ELR (cell line): ENCODE measurements around the gene TMA16.

Experiments used
- DNase-seq: peaks from one replicate; pipeline ENCODE4 v3.0.0-alpha.2; 2015; ENCODE audit warnings: low read depth

Gene TMA16

GRCh38 chr4:163563592-163563991 lies 69.1 kb downstream of the TMA16 start:
- no peak for DNase-seq

GRCh38 chr4:163564221-163564720 lies 69.8 kb downstream of the TMA16 start:
- no peak for DNase-seq

GRCh38 chr4:163565226-163566135 lies 71.0 kb downstream of the TMA16 start:
- DNase-seq: no peak

- DNase-seq: no peak
Measured at GRCh38 chr4:163566257-163566796, 71.8 kb downstream of the TMA16 start.

DNA sequence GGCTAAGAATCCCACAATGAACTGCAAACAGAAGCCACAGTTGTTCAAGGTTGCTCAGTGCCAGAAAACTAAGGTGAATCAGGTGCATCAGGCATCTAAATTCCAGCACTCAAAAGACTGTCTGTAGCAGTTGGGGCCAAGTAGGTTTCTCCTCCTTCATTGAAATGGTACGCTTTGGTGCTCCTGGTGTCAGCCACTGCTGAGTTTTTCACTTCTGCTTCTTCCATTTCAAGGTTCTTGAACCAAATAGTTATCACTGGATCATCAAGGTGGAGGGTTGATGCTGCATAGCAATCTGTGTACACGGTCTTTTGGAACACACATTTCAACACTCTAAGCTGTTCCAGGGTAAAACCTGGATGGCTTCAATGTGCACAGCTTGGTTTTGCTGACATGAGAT lies 74.4 kb downstream of the TMA16 start:
- DNase-seq: no peak
